HUES6 (cell line): ENCODE measurements around the gene TBKBP1.

Experiments used
- H3K27ac ChIP-seq: 2 replicates; pipeline ENCODE4 v1.7.0; 2013; ENCODE audit warnings: low read depth, mild to moderate bottlenecking, low read length, inconsistent platforms
- H3K27me3 ChIP-seq: 2 replicates; pipeline ENCODE4 v1.6.1; 2013; ENCODE audit warnings: low read length; ENCODE audit not compliant: control insufficient read depth, insufficient read depth
- H3K36me3 ChIP-seq: 2 replicates; pipeline ENCODE4 v1.6.1; 2013; ENCODE audit warnings: low read length; ENCODE audit not compliant: control insufficient read depth, insufficient read depth
- H3K4me1 ChIP-seq: 2 replicates; pipeline ENCODE4 v1.6.1; 2013; ENCODE audit warnings: low read length; ENCODE audit not compliant: control insufficient read depth, insufficient read depth
- H3K4me3 ChIP-seq: 2 replicates; pipeline ENCODE4 v1.5.1; 2013; ENCODE audit warnings: low read depth, low read length
- H3K9ac ChIP-seq: one replicate; pipeline ENCODE4 v1.6.1; 2013; ENCODE audit warnings: mild to moderate bottlenecking, low read length
- H3K9me3 ChIP-seq: 2 replicates; pipeline ENCODE4 v1.6.1; 2013; ENCODE audit warnings: low read depth, low read length; ENCODE audit not compliant: control insufficient read depth, insufficient read depth

The TBKBP1 gene

GRCh38 chr17:47708312-47708863, 14.4 kb downstream of the TBKBP1 start:
- Histone ChIP-seq H3K27me3 (peaks cover 29% of the 10 kb centered on the region), H3K4me3 (peak overlapping the region; percentile 46; the same call in 1 of the 2 replicates), H3K36me3 (peaks cover 4% of the 10 kb centered on the region; the same call in 1 of the 2 replicates), H3K27ac (no peak overlapping the region), H3K4me1 (no peaks in the 10 kb centered on the region; the same call in 1 of the 2 replicates), H3K9ac (no peak overlapping the region), H3K9me3 (no peaks in the 10 kb centered on the region)

GRCh38 chr17:47708864-47709541, 15.0 kb downstream of the TBKBP1 start:
- no peaks in the 10 kb centered on the region for H3K9me3 ChIP-seq
- H3K27me3 ChIP-seq, result peaks cover 35% of the 10 kb centered on the region
- no peak overlapping the region for H3K27ac ChIP-seq
- H3K36me3 ChIP-seq, result peaks cover 4% of the 10 kb centered on the region; the same call in 1 of the 2 replicates
- H3K9ac ChIP-seq, result no peak overlapping the region
- no peaks in the 10 kb centered on the region; the same call in 1 of the 2 replicates for H3K4me1 ChIP-seq
- H3K4me3 ChIP-seq, result peak overlapping the region; percentile 46; the same call in 1 of the 2 replicates

GRCh38 chr17:47709594-47709993, 15.6 kb downstream of the TBKBP1 start:
- peaks cover 4% of the 10 kb centered on the region; the same call in 1 of the 2 replicates for H3K4me1 ChIP-seq
- no peak overlapping the region for H3K27ac ChIP-seq
- H3K4me3 ChIP-seq, result no peak overlapping the region; the same call in 1 of the 2 replicates
- no peaks in the 10 kb centered on the region for H3K9me3 ChIP-seq
- peaks cover 35% of the 10 kb centered on the region for H3K27me3 ChIP-seq
- no peak overlapping the region for H3K9ac ChIP-seq
- H3K36me3 ChIP-seq, result peaks cover 4% of the 10 kb centered on the region; the same call in 1 of the 2 replicates

- H3K4me3 ChIP-seq, result no peak overlapping the region
- no peaks in the 10 kb centered on the region for H3K9me3 ChIP-seq
- H3K36me3 ChIP-seq, result peaks cover 4% of the 10 kb centered on the region; the same call in 1 of the 2 replicates
- no peak overlapping the region for H3K9ac ChIP-seq
- H3K4me1 ChIP-seq, result peaks cover 4% of the 10 kb centered on the region; the same call in 1 of the 2 replicates
- peaks cover 35% of the 10 kb centered on the region for H3K27me3 ChIP-seq
- H3K27ac ChIP-seq, result no peak overlapping the region
Measured at GRCh38 chr17:47711366-47712099, 17.6 kb downstream of the TBKBP1 start.

- no peak overlapping the region for H3K27ac ChIP-seq
- H3K9ac ChIP-seq, result no peak overlapping the region
- H3K4me3 ChIP-seq, result no peak overlapping the region
- H3K27me3 ChIP-seq, result peaks cover 39% of the 10 kb centered on the region
- H3K4me1 ChIP-seq, result 0 out of 2 replicates have a peak, but pooled peaks cover 4% of the 10 kb centered on the region
- no peaks in the 10 kb centered on the region for H3K9me3 ChIP-seq
- peaks cover 4% of the 10 kb centered on the region; the same call in 1 of the 2 replicates for H3K36me3 ChIP-seq
Measured at GRCh38 chr17:47712330-47713023, 18.5 kb downstream of the TBKBP1 start.

GRCh38 chr17:47713980-47714700, 20.2 kb downstream of the TBKBP1 start:
- Histone ChIP-seq H3K27me3 (peaks cover 44% of the 10 kb centered on the region), H3K27ac (no peak overlapping the region), H3K9ac (no peak overlapping the region), H3K4me3 (no peak overlapping the region), H3K4me1 (peaks cover 4% of the 10 kb centered on the region; the same call in 1 of the 2 replicates), H3K36me3 (peaks cover 4% of the 10 kb centered on the region; the same call in 1 of the 2 replicates), H3K9me3 (no peaks in the 10 kb centered on the region)

GRCh38 chr17:47714773-47715396, 20.9 kb downstream of the TBKBP1 start:
- Histone ChIP-seq H3K27me3 (peaks cover 46% of the 10 kb centered on the region), H3K27ac (no peak overlapping the region)

GRCh38 chr17:47715669-47716325, 21.8 kb downstream of the TBKBP1 start:
- Histone ChIP-seq H3K27me3 (peaks cover 55% of the 10 kb centered on the region), H3K36me3 (0 out of 2 replicates have a peak, but pooled peaks cover 2% of the 10 kb centered on the region), H3K9ac (no peak overlapping the region), H3K9me3 (no peaks in the 10 kb centered on the region), H3K4me3 (no peak overlapping the region), H3K27ac (no peak overlapping the region), H3K4me1 (peaks cover 11% of the 10 kb centered on the region)

More at GRCh38 chr17:47714773-47715396, 20.9 kb downstream of the TBKBP1 start:
- H3K9ac ChIP-seq, result no peak overlapping the region
- H3K4me1 ChIP-seq, result peaks cover 4% of the 10 kb centered on the region; the same call in 1 of the 2 replicates
- no peak overlapping the region for H3K4me3 ChIP-seq
- no peaks in the 10 kb centered on the region for H3K9me3 ChIP-seq
- H3K36me3 ChIP-seq, result peaks cover 4% of the 10 kb centered on the region; the same call in 1 of the 2 replicates

GRCh38 chr17:47716375-47716774, 22.4 kb downstream of the TBKBP1 start:
- Histone ChIP-seq H3K9ac (no peak overlapping the region), H3K4me1 (peaks cover 13% of the 10 kb centered on the region), H3K27ac (no peak overlapping the region), H3K27me3 (peaks cover 60% of the 10 kb centered on the region), H3K4me3 (no peak overlapping the region), H3K36me3 (no peaks in the 10 kb centered on the region), H3K9me3 (no peaks in the 10 kb centered on the region)
